HG03521 (cell line): Measurements from ENCODE around the gene SNX30.

Source experiments
- ATAC-seq: cut with Tn5 transposase; IDR thresholded peaks from one replicate; pipeline ENCODE4 v1.9.1; 2021; ENCODE audit warnings: mild to moderate bottlenecking, moderate library complexity; ENCODE audit not compliant: unreplicated experiment

The SNX30 gene

DNA sequence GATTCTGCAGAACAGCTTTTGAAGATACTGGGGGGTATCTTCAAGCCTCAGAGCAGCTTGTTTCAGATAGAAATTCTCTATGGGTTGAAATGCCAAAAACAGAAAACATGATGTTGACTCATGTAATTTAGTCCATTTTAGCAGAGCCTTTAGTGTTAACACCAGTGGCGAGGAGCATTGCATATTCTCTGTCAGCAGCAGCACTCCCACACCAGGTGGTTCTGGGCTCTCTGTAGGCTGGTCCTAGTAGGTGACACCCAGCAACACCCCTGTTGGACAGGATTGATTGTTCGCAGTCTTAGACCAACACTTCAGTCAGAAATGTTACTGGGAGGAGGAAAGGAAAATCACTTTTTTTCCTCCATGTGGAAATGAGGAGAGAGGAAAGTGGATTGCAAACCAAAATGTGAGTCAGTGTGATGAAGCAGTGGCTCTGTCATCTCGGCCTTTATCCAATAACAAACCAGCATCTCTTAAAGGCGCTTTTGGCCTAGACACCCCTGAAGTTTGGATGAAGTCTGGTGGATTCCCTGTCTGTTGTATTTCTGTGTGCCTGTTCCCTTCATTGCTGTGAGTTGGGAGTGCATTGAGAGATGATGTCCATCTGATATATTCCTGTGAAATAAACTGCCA, 123.3 kb downstream of the SNX30 start:
- no peak for ATAC-seq

DNA sequence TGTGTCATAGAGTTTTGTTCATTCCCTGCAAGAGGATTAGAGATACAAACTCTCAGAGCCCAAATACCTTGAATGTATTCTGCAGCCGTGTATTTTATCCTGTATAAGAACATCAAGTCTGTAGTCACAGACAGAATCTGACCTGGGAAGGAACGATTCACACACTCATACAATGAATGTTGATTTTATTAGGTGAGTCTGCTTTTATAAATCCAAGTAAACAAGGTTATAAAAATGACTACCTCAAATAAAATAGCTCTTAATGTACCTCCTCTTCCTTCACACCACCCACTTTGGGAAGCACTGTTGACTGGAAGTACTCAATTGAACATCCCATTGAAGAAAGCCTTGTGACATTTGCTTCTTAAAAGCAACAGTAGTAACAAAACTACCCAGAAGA, 128.2 kb downstream of the SNX30 start:
- no peak for ATAC-seq

DNA sequence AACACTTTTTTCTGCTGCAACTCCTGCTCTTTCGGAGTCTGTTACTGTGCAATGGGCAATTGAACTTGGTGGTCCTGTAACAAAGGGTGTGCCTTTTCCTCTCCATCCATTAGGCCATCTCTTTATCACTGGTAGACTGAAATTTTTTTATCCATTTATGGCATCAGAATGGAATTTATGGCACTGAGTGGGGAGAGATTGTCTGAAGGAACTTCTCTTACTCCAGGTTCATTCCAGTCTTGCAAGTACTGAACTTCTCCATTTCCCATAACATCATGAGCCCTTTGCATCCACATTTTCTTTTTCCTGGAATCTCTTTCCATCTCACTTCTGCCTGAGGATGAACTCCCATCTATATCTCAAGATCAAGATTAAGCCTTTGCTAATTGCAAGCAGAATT, 130.1 kb downstream of the SNX30 start:
- no peak for ATAC-seq

DNA sequence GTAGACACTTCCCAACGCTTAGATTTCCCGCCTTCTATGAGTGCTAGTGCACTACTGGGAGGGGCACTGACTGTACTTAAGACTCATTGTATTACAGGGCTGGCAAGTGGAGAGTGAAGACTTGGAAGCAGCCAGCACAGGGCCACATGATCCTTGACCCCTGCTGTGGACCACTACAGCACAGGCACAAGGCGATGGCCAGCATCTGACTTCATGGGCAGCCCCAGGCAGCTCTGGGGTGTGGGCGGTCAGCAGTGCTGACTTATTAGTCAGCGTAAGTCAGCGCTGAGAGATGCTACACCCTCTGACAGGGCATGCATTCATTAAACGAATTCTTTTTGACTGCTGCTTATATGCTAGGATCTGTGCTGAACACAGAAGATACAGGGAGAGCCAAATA, 130.8 kb downstream of the SNX30 start:
- no peak for ATAC-seq

DNA sequence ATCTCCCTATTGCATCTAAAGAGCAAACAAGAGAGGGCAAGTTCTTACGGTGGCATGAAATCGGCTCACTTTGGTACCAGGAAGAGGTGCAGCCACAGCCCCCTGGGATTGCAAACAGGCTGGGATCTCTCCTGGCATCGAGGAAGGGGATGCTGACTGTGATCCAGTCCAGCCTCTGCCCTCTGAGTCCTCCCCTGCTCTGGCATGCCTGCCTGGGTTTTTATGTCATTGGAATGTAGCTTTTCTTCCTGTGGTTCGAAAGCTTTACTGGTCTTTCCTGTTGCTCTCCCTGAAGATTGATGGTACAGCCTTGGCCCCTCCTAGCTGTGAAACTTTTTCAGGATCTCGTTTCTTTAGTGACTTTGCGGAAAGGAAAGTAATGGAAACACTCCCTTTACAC, 133.5 kb downstream of the SNX30 start:
- no peak for ATAC-seq

- ATAC-seq = no peak
These were observed 134.2 kb downstream of the SNX30 start for GRCh38 chr9:112884721-112885120.

- ATAC-seq = no peak
These were observed 134.8 kb downstream of the SNX30 start for GRCh38 chr9:112885324-112885723.

DNA sequence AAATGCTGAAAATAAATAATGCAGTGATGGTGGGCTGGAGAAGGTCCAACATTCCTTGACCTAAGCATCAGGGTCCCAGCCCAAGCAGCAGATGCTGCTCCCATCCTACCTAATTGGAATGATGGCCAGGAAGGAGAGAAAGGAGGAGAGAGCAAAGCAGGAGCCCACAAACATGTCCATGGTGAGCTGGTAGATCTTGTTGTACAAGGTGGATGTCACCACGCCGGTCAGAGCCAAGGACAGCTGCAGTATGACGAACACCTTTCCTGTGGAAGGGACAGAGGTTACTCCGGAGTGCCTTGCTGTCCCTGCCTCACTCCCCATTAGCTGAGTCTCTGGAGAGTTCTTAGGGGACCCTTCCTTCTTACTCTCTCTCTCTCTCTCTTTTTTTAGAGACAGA, 135.8 kb downstream of the SNX30 start:
- ATAC-seq = no peak

DNA sequence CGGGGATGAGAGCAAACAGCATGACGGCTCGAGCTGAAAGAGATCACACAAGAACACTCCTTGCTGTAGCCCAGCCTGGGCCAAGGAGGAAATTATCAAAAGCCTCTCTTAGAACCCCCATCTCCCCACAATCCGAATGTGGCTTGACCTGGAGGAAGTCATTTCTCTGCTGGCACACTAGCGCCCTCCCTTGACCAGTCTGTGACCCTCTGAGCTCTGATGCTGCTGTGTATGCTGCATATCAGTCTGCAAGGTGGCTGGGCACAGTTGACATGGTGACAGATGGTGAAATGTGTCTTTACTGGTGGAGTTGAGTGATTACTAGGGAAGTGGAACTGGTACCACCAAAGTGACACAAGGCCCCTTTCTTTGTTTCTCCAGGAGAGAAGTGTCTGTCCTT, 136.8 kb downstream of the SNX30 start:
- ATAC-seq = no peak

GRCh38 chr9:112890106-112891081, 139.8 kb downstream of the SNX30 start, which contains the start of gene SLC46A2:
SLC46A2 (minus strand) TSS chr9:112890876; CDS start chr9:112890681, 195 bp downstream.
- no peak for ATAC-seq

- no peak for ATAC-seq
These were observed 141.0 kb downstream of the SNX30 start for GRCh38 chr9:112891521-112891920.

DNA sequence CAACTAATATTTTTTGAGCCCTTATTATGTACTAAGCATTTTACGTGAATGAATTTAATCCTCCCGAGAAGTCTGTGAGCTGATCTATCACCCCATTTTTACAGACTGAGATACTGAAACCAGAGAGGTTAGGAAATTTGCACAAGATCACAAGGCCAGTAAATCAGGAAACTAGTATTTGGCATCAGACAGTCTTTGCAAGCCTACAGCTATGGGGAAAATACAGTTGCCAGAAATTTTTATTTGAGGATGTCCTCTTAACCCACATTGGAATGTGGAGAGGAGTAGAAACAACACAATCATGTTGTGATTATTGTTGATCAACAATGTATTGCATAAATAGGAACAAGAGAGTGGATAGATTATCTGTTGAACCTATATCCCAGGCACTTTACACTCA, 142.4 kb downstream of the SNX30 start:
- no peak for ATAC-seq

DNA sequence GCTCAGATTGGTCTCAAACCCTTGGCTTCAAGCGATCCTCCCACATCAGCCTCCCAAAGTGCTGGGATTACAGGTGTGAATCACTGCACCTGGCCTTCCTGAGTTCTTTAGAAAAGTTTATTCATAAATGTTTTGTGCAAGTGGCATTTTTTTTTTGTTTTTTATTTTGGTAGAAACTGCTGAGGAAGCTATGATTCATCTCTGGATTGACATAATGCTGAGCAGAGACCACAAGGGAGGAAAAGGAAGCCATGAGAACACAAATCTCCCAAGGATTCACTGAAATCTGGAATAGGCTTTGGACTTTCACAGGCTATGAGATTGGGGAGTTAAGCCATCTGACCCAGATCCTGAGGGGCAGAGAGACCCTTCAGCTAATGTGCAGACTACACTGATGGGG, 143.5 kb downstream of the SNX30 start:
- no peak for ATAC-seq

- no peak for ATAC-seq
These were observed 144.1 kb downstream of the SNX30 start for GRCh38 chr9:112894699-112895098.

- ATAC-seq = no peak
These were observed 145.6 kb downstream of the SNX30 start for GRCh38 chr9:112896131-112896530.

GRCh38 chr9:112898872-112899311, 148.3 kb downstream of the SNX30 start:
- no peak for ATAC-seq

GRCh38 chr9:112900488-112900887, 149.9 kb downstream of the SNX30 start:
- no peak for ATAC-seq

- ATAC-seq = no peak
These were observed 150.3 kb downstream of the SNX30 start for GRCh38 chr9:112900901-112901300.

GRCh38 chr9:112905084-112905483, 154.5 kb downstream of the SNX30 start:
- no peak for ATAC-seq

DNA sequence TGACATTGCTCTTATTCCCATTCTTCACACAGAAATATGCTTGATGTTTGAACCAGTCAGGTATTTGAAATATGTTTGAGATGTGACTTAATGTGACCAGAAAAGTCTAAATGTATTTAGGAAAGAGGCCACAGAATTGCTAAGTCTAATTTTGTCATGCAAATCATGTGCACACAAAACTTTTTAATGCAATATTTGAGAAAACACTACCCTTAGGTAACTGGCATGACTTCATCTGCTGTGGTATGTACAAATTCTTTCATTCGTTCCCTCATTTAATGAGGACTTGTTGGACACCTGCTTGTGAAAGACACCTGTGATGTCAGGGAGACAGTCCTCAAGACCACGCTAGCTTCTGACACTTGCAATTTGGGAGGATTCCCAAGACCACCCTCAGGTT, 161.2 kb downstream of the SNX30 start:
- no peak for ATAC-seq

- ATAC-seq = no peak
These were observed 162.1 kb downstream of the SNX30 start for GRCh38 chr9:112912636-112913035.

DNA sequence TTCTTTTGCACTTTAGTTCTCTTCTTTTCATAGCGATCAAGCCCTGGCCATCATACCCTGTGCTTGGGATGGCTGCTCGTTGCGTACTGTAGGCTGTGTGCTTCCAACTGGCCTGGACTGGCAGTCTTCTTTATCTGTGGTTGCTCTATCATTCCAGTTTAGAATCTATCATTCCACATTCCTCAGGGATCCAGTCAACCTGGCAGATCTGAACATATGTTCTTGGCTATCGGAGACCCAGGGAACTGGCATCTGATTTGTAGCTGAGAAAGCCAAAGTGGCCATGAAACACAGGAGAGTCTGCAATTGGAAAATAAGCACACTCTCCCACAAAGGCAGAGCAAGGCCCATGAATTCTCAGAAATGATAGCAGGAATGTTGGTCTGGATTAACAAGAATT, 162.8 kb downstream of the SNX30 start:
- ATAC-seq = no peak
